ENCODE results near the gene PCGF6. TPM values are rescaled to one million over a fixed set of nuclear protein-coding genes. Genes with fewer than 3 reads are reported as not detected.

PCGF6 gene, protein sequence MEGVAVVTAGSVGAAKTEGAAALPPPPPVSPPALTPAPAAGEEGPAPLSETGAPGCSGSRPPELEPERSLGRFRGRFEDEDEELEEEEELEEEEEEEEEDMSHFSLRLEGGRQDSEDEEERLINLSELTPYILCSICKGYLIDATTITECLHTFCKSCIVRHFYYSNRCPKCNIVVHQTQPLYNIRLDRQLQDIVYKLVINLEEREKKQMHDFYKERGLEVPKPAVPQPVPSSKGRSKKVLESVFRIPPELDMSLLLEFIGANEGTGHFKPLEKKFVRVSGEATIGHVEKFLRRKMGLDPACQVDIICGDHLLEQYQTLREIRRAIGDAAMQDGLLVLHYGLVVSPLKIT
- total RNA-seq = 10 to 100 TPM; 17.6 to 17.7 TPM
- 10.8 TPM for polyA plus RNA-seq

DNA sequence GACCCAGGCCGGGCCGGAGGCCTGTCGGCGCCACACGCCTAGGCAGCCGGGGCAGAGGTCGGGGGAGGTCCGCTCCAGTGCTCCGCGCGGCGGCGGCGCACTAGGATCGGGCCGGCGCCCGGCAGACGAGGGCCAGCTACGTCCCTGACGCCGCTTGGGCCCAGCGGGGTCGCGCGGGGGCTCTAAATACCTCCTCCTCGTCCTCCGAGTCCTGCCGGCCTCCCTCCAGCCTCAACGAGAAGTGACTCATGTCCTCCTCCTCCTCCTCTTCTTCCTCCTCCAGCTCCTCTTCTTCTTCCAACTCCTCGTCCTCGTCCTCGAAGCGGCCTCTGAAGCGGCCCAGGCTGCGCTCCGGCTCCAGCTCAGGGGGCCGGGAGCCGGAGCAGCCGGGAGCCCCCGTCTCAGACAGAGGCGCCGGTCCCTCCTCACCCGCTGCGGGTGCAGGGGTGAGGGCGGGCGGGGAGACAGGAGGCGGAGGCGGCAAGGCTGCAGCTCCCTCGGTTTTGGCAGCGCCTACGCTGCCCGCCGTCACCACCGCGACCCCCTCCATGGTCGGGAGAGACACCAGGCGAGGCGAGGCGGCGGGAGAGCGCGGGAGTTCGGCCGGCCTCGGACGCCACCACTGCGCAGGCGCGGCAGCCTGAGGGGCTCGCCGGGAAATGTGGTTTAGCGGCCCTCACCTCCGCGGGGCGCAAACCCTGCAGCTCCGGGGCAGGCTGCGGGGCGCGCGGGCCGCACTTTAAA, at the start of gene PCGF6:
Gene PCGF6, minus strand, starts transcription at position 624 of the 744 bp plus-strand sequence. Its CDS starts 74 bp downstream, at position 550.
- peaks cover 8% of the 10 kb centered on the region for H3K36me3 ChIP-seq (ENCODE audit: insufficient read depth, low read length)
- H3K4me3 Mint-ChIP-seq = peak within 1 kb of the TSS; percentile 89 to 99 (median 92)
- H3K27me3 Mint-ChIP-seq = no peaks in the 10 kb centered on the region
- peaks cover 8 to 22% (median 13%) of the 10 kb centered on the region in 3 donors for H3K4me1 Mint-ChIP-seq
- H3K36me3 Mint-ChIP-seq = peaks cover 0 to 26% (median 1%) of the 10 kb centered on the region in 3 donors
- H3K4me1 ChIP-seq (ENCODE audit: insufficient read depth, low read length) = peaks cover 10% of the 10 kb centered on the region
- H3K27ac Mint-ChIP-seq = peak within 1 kb of the TSS; percentile 15 to 94 (median 88)
- H3K4me3 ChIP-seq (ENCODE audit: low read length) = peak within 1 kb of the TSS; percentile 60
- H3K9me3 ChIP-seq (ENCODE audit: low read length) = no peaks in the 10 kb centered on the region
- peak; percentile 58 to 75 (median 66) for DNase-seq
- CTCF ChIA-PET = interaction anchor here (0.7 kb wide), 1 partner anchor 10 kb away, joined by 3 read pairs; no protein-coding TSS in a partner anchor
- POLR2A ChIA-PET = interaction anchor here (3.0 kb wide), 1 partner anchor 17 kb away, joined by 21 read pairs; the partner anchor contains the start of gene TAF5
- H3K9me3 Mint-ChIP-seq = no peaks in the 10 kb centered on the region
- no peaks in the 10 kb centered on the region for H3K27me3 ChIP-seq (ENCODE audit: insufficient read depth, low read length, poor library complexity, severe bottlenecking)
- peak within 1 kb of the TSS; percentile 64 for H3K27ac ChIP-seq (ENCODE audit: low read depth, low read length)

GRCh38 chr10:103397191-103397825, 46.4 kb upstream of the PCGF6 start:
- Histone ChIP-seq H3K27ac (ENCODE audit: low read depth, low read length) (peak overlapping the region; percentile 76), H3K4me1 (ENCODE audit: insufficient read depth, low read length) (peaks cover 43% of the 10 kb centered on the region), H3K9me3 (ENCODE audit: low read length) (no peaks in the 10 kb centered on the region), H3K27me3 (ENCODE audit: insufficient read depth, low read length, poor library complexity, severe bottlenecking) (no peaks in the 10 kb centered on the region), H3K4me3 (ENCODE audit: low read length) (peak overlapping the region; percentile 96), H3K36me3 (ENCODE audit: insufficient read depth, low read length) (peaks cover 18% of the 10 kb centered on the region)
- H3K27ac Mint-ChIP-seq = peak overlapping the region; percentile 72 to 97 (median 96)
- H3K9me3 Mint-ChIP-seq = no peaks in the 10 kb centered on the region
- ChIA-PET POLR2A (interaction anchor here (0.5 to 0.7 kb wide), 2 partner anchors 49 to 76 kb away, joined by 3 to 10 read pairs; no protein-coding TSS in a partner anchor), CTCF (interaction anchor here (0.7 kb wide), 1 partner anchor 586 kb away, joined by 3 read pairs; no protein-coding TSS in a partner anchor)
- H3K4me3 Mint-ChIP-seq = peak overlapping the region; percentile 92 to 99 (median 98)
- no peaks in the 10 kb centered on the region for H3K27me3 Mint-ChIP-seq
- H3K36me3 Mint-ChIP-seq = peaks cover 0 to 67% (median 5%) of the 10 kb centered on the region in 3 donors
- peaks cover 55 to 66% (median 65%) of the 10 kb centered on the region in 3 donors for H3K4me1 Mint-ChIP-seq
- DNase-seq = peak in 1 of 5 donors; percentile 18

GRCh38 chr10:103396789-103397087, 45.8 kb upstream of the PCGF6 start:
- DNase-seq = no peak
- peak overlapping the region; percentile 92 to 99 (median 98) for H3K4me3 Mint-ChIP-seq
- no peaks in the 10 kb centered on the region for H3K27me3 Mint-ChIP-seq
- ChIA-PET POLR2A (interaction anchor here (0.5 kb wide), 1 partner anchor 49 kb away, joined by 10 read pairs; no protein-coding TSS in a partner anchor), CTCF (no interaction called here)
- H3K27ac ChIP-seq (ENCODE audit: low read depth, low read length) = peak overlapping the region; percentile 76
- H3K4me1 Mint-ChIP-seq = peaks cover 55 to 66% (median 65%) of the 10 kb centered on the region in 3 donors
- peak overlapping the region; percentile 96 for H3K4me3 ChIP-seq (ENCODE audit: low read length)
- H3K4me1 ChIP-seq (ENCODE audit: insufficient read depth, low read length) = peaks cover 43% of the 10 kb centered on the region
- H3K9me3 ChIP-seq (ENCODE audit: low read length) = no peaks in the 10 kb centered on the region
- no peaks in the 10 kb centered on the region for H3K27me3 ChIP-seq (ENCODE audit: insufficient read depth, low read length, poor library complexity, severe bottlenecking)
- no peaks in the 10 kb centered on the region for H3K9me3 Mint-ChIP-seq
- peak overlapping the region; percentile 72 to 97 (median 96) for H3K27ac Mint-ChIP-seq
- H3K36me3 ChIP-seq (ENCODE audit: insufficient read depth, low read length) = peaks cover 18% of the 10 kb centered on the region
- H3K36me3 Mint-ChIP-seq = peaks cover 0 to 66% (median 5%) of the 10 kb centered on the region in 3 donors

DNA sequence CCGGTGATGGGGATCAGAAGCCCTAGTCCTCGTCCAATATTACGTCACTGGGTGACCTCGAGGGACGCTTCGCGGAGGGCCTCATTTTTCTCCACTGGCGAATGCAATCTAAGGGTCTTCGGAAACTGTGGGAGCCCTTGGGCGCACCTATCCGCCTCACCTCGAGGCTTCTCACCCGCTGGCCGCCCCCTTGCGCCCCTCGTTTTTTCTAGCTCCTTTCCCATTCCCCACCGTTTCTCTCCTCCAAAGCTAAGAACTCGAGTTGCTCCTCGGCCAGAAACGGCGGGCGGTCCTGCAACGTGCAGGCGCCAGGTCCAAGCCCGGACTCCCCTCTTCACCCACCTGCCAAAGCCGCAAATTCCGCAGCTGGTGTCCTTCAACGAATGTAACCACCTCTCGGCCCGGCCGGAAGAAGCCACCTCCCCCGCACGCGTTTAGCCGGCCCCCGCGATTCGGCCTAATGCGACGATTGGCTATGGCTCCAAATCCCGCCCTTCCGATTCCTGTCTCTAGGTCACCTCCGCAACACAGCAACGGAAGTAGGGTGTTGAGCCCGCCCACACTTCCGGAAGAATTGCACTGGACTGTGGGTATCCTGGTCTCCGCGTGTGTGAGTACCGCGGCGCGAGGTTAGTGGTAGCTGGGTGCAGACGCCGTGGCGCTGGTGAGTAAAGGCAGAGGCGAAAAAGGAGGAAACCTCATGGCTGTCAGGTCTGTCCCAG, 45.3 kb upstream of the PCGF6 start, which contains the start of the genes ATP5MK and PDCD11:
Gene ATP5MK, minus strand, starts transcription at position 409 of the 722 bp plus-strand sequence. CDS start 4,018 bp downstream, outside the sequence.
Gene PDCD11, plus strand, starts transcription at position 560 of the 722 bp plus-strand sequence. CDS start 1,801 bp downstream, outside the sequence.
- no peaks in the 10 kb centered on the region for H3K27me3 ChIP-seq (ENCODE audit: insufficient read depth, low read length, poor library complexity, severe bottlenecking)
- POLR2A ChIA-PET = interaction anchor here (0.5 to 1.2 kb wide), 2 partner anchors 27 to 50 kb away, joined by 3 to 10 read pairs; no protein-coding TSS in a partner anchor
- H3K27ac ChIP-seq (ENCODE audit: low read depth, low read length) = peak within 1 kb of the TSS; percentile 76
- no peaks in the 10 kb centered on the region for H3K9me3 Mint-ChIP-seq
- peaks cover 55 to 66% (median 65%) of the 10 kb centered on the region in 3 donors for H3K4me1 Mint-ChIP-seq
- peak within 1 kb of the TSS; percentile 72 to 97 (median 96) for H3K27ac Mint-ChIP-seq
- no peaks in the 10 kb centered on the region for H3K27me3 Mint-ChIP-seq
- peaks cover 0 to 66% (median 5%) of the 10 kb centered on the region in 3 donors for H3K36me3 Mint-ChIP-seq
- peak within 1 kb of the TSS; percentile 96 for H3K4me3 ChIP-seq (ENCODE audit: low read length)
- peaks cover 18% of the 10 kb centered on the region for H3K36me3 ChIP-seq (ENCODE audit: insufficient read depth, low read length)
- DNase-seq = peak; percentile 89 to 96 (median 92)
- CTCF ChIA-PET = interaction anchor here (0.8 to 1.0 kb wide), 2 partner anchors 21 to 28 kb away, joined by 3 read pairs; no protein-coding TSS in a partner anchor
- no peaks in the 10 kb centered on the region for H3K9me3 ChIP-seq (ENCODE audit: low read length)
- peak within 1 kb of the TSS; percentile 92 to 99 (median 98) for H3K4me3 Mint-ChIP-seq
- peaks cover 43% of the 10 kb centered on the region for H3K4me1 ChIP-seq (ENCODE audit: insufficient read depth, low read length)

GRCh38 chr10:103395754-103396066, 44.8 kb upstream of the PCGF6 start:
- no peaks in the 10 kb centered on the region for H3K27me3 Mint-ChIP-seq
- H3K36me3 Mint-ChIP-seq = peaks cover 0 to 68% (median 5%) of the 10 kb centered on the region in 3 donors
- peak overlapping the region; percentile 92 to 99 (median 98) for H3K4me3 Mint-ChIP-seq
- peaks cover 21% of the 10 kb centered on the region for H3K36me3 ChIP-seq (ENCODE audit: insufficient read depth, low read length)
- H3K9me3 ChIP-seq (ENCODE audit: low read length) = no peaks in the 10 kb centered on the region
- H3K27me3 ChIP-seq (ENCODE audit: insufficient read depth, low read length, poor library complexity, severe bottlenecking) = no peaks in the 10 kb centered on the region
- ChIA-PET POLR2A (interaction anchor here (0.7 to 1.2 kb wide), 2 partner anchors 27 to 28 kb away, joined by 3 read pairs; partner anchors contain the start of gene TAF5), CTCF (interaction anchor here (0.8 to 1.0 kb wide), 2 partner anchors 22 to 27 kb away, joined by 3 read pairs; no protein-coding TSS in a partner anchor)
- H3K27ac ChIP-seq (ENCODE audit: low read depth, low read length) = peak overlapping the region; percentile 76
- DNase-seq = peak in 1 of 5 donors; percentile 10
- H3K4me1 ChIP-seq (ENCODE audit: insufficient read depth, low read length) = peaks cover 43% of the 10 kb centered on the region
- no peaks in the 10 kb centered on the region for H3K9me3 Mint-ChIP-seq
- H3K4me3 ChIP-seq (ENCODE audit: low read length) = peak overlapping the region; percentile 96
- peaks cover 55 to 66% (median 65%) of the 10 kb centered on the region in 3 donors for H3K4me1 Mint-ChIP-seq
- H3K27ac Mint-ChIP-seq = peak overlapping the region; percentile 72 to 97 (median 94)

GRCh38 chr10:103394180-103394579, 43.2 kb upstream of the PCGF6 start:
- H3K4me3 ChIP-seq (ENCODE audit: low read length) = no peak overlapping the region

More at GRCh38 chr10:103394180-103394579, 43.2 kb upstream of the PCGF6 start:
- H3K27ac ChIP-seq (ENCODE audit: low read depth, low read length) = no peak overlapping the region
- DNase-seq = no peak
- Mint-ChIP-seq H3K27me3 (no peaks in the 10 kb centered on the region), H3K27ac (peak overlapping the region in 4 of 8 donors; percentile 45 to 83 (median 66)), H3K36me3 (peaks cover 0 to 64% (median 1%) of the 10 kb centered on the region in 3 donors), H3K9me3 (no peaks in the 10 kb centered on the region), H3K4me3 (peak overlapping the region; percentile 60 to 99 (median 97)), H3K4me1 (peaks cover 53 to 59% (median 58%) of the 10 kb centered on the region in 3 donors)
- ChIA-PET POLR2A (interaction anchor here (0.6 kb wide), 1 partner anchor 26 kb away, joined by 8 read pairs; no protein-coding TSS in a partner anchor), CTCF (interaction anchor here (1.4 kb wide), 1 partner anchor 91 kb away, joined by 3 read pairs; no protein-coding TSS in a partner anchor)
- peaks cover 43% of the 10 kb centered on the region for H3K4me1 ChIP-seq (ENCODE audit: insufficient read depth, low read length)
- no peaks in the 10 kb centered on the region for H3K9me3 ChIP-seq (ENCODE audit: low read length)
- peaks cover 8% of the 10 kb centered on the region for H3K36me3 ChIP-seq (ENCODE audit: insufficient read depth, low read length)
- H3K27me3 ChIP-seq (ENCODE audit: insufficient read depth, low read length, poor library complexity, severe bottlenecking) = no peaks in the 10 kb centered on the region
